OCI-LY7 (cell line): ENCODE results near the gene PATL1. TPM values are rescaled to one million over a fixed set of nuclear protein-coding genes. Genes with fewer than 3 reads are reported as not detected.
A peak's percentile ranks its signal among the peaks of the same experiment; 100 is the strongest.

Experiments used
- BruUV-seq: library from RNA; stranded (reverse); fragments of 400-500 nt; replicated peaks from 2 replicates; lab custom pipeline; 2021; lab: Mats Ljungman, UMichigan
- CTCF ChIA-PET: fragments of 300-600 bp; sonication (Branson Sonifier 250); formaldehyde crosslinking; loops from one replicate; lab custom pipeline; 2022; ENCODE audit warnings: antibody characterized with exemption; ENCODE audit not compliant: unreplicated experiment; lab: Charles Lee
- POLR2A ChIA-PET: fragments of 300-600 bp; sonication (Branson Sonifier 250); formaldehyde crosslinking; loops from one replicate; lab custom pipeline; 2022; ENCODE audit warnings: antibody characterized with exemption; lab: Charles Lee
- DNase-seq: peaks from one replicate; pipeline ENCODE4 v3.0.0-alpha.2; 2015; ENCODE audit warnings: low spot score
- H2AFZ ChIP-seq: fragments of 200-600 bp; sonication (generic), shearing (Covaris generic); 2 replicates; pipeline ENCODE4 v1.6.1; 2014; ENCODE audit warnings: mild to moderate bottlenecking, antibody characterized with exemption, low read length, moderate library complexity
- H3K27ac ChIP-seq: fragments of 200-600 bp; sonication (generic); 2 replicates; pipeline ENCODE4 v1.5.1; 2014; ENCODE audit warnings: mixed run types, low read depth, mild to moderate bottlenecking, moderate library complexity, low read length, inconsistent platforms; ENCODE audit not compliant: poor library complexity, severe bottlenecking
- H3K36me3 ChIP-seq: fragments of 200-600 bp; sonication (generic); 2 replicates; pipeline ENCODE4 v1.6.1; 2014; ENCODE audit warnings: mild to moderate bottlenecking, antibody characterized with exemption, low read length, moderate library complexity, mixed read lengths; ENCODE audit not compliant: insufficient read depth
- H3K4me1 ChIP-seq: fragments of 200-600 bp; sonication (generic); 2 replicates; pipeline ENCODE4 v1.5.1; 2014; ENCODE audit warnings: mild to moderate bottlenecking, low read length; ENCODE audit not compliant: insufficient read depth, poor library complexity, severe bottlenecking
- H3K4me2 ChIP-seq: fragments of 200-600 bp; sonication (generic); 2 replicates; pipeline ENCODE4 v1.6.1; 2014; ENCODE audit warnings: mild to moderate bottlenecking, low read length
- H3K4me3 ChIP-seq: fragments of 200-600 bp; sonication (generic); 2 replicates; pipeline ENCODE4 v1.5.1; 2014; ENCODE audit warnings: mild to moderate bottlenecking, low read depth, low read length; ENCODE audit not compliant: poor library complexity, severe bottlenecking
- H3K79me2 ChIP-seq: fragments of 200-600 bp; sonication (generic); 2 replicates; pipeline ENCODE4 v1.6.1; 2016; ENCODE audit warnings: low read depth, mild to moderate bottlenecking, low read length, moderate library complexity, mixed read lengths; ENCODE audit not compliant: insufficient read depth
- H3K9me2 ChIP-seq: fragments of 200-600 bp; sonication (generic); 2 replicates; pipeline ENCODE4 v1.6.1; 2016; ENCODE audit warnings: mild to moderate bottlenecking, low read length, mixed read lengths; ENCODE audit not compliant: insufficient read depth
- H3K9me3 ChIP-seq: fragments of 200-600 bp; sonication (generic); 2 replicates; pipeline ENCODE4 v1.6.1; 2014; ENCODE audit warnings: mild to moderate bottlenecking, mixed run types, low read length, mixed read lengths
- H4K20me1 ChIP-seq: fragments of 200-600 bp; sonication (generic); 2 replicates; pipeline ENCODE4 v1.6.1; 2014; ENCODE audit warnings: mild to moderate bottlenecking, antibody characterized with exemption, low read length, moderate library complexity, mixed read lengths; ENCODE audit not compliant: insufficient read depth
- CTCF ChIP-seq: fragments of 200-600 bp; sonication (generic); conservative IDR thresholded peaks from 2 replicates; pipeline ENCODE4 v1.5.1; 2014; ENCODE audit warnings: mild to moderate bottlenecking, antibody characterized with exemption, low read length, moderate library complexity, mixed read lengths
- EZH2phosphoT487 ChIP-seq: fragments of 200-600 bp; sonication (generic); IDR thresholded peaks from 2 replicates; pipeline ENCODE4 v1.6.1; 2018; ENCODE audit warnings: low read depth, borderline replicate concordance, mild to moderate bottlenecking, mixed run types, antibody characterized with exemption, low read length, moderate library complexity, mixed read lengths
- intact Hi-C: fragments of 100-400 bp; cut with micrococcal nuclease; formaldehyde crosslinking; loops from one replicate; pipeline ENCODE4 v1.10.0; 2022; ENCODE audit not compliant: unreplicated experiment
- total RNA-seq, 2 experiments: library from RNA; depleted of rRNA in 1 of 2; stranded (reverse); fragments of >200 nt in 1 of 2; shearing (Covaris generic) in 1 of 2; gene quantifications; 2 replicates each; pipeline ENCODE4 v1.2.3, GENCODE V29; 2014 to 2022

The PATL1 gene
- total RNA-seq, 2 experiments from 2014 or later: 15.2 to 46.3 TPM

GRCh38 chr11:59673291-59673690, 4.5 kb upstream of the PATL1 start:
- H4K20me1 ChIP-seq: no peaks in the 10 kb centered on the region
- ChIA-PET CTCF (no interaction called here), POLR2A (interaction anchor here (0.9 to 1.1 kb wide), 2 partner anchors 13 to 162 kb away, joined by 3 read pairs; partner anchors contain the start of gene OR4D9)
- peaks cover 7% of the 10 kb centered on the region for H3K4me1 ChIP-seq
- TF ChIP-seq EZH2phosphoT487 (no peak), CTCF (no peak)
- no peaks in the 10 kb centered on the region for H3K9me3 ChIP-seq
- H3K79me2 ChIP-seq: peaks cover 3% of the 10 kb centered on the region
- BruUV-seq: no TSS peak
- H3K36me3 ChIP-seq: no peaks in the 10 kb centered on the region
- no peak overlapping the region for H3K27ac ChIP-seq
- H2AFZ ChIP-seq: no peak overlapping the region
- intact Hi-C loops: no loop called here
- H3K4me3 ChIP-seq: no peak overlapping the region
- no peak for DNase-seq
- H3K4me2 ChIP-seq: no peak overlapping the region
- H3K9me2 ChIP-seq: no peaks in the 10 kb centered on the region

GRCh38 chr11:59671471-59671870, 2.6 kb upstream of the PATL1 start:
- peaks cover 19% of the 10 kb centered on the region for H3K4me1 ChIP-seq
- no peaks in the 10 kb centered on the region for H3K9me3 ChIP-seq
- H2AFZ ChIP-seq: no peak overlapping the region
- ChIA-PET POLR2A (interaction anchor here (0.6 to 2.4 kb wide), 3 partner anchors 18 to 111 kb away, joined by 3 to 5 read pairs (median 4); no protein-coding TSS in a partner anchor), CTCF (interaction anchor here (1.4 kb wide), 1 partner anchor 56 kb away, joined by 3 read pairs; the partner anchor contains the start of gene OSBP)
- no TSS peak for BruUV-seq
- DNase-seq: no peak
- H3K9me2 ChIP-seq: no peaks in the 10 kb centered on the region
- TF ChIP-seq CTCF (no peak), EZH2phosphoT487 (no peak)
- H3K36me3 ChIP-seq: peaks cover 9% of the 10 kb centered on the region
- intact Hi-C loops: no loop called here
- H3K27ac ChIP-seq: no peak overlapping the region
- H3K79me2 ChIP-seq: peaks cover 22% of the 10 kb centered on the region
- H3K4me2 ChIP-seq: no peak overlapping the region
- H3K4me3 ChIP-seq: no peak overlapping the region
- peaks cover 9% of the 10 kb centered on the region; the same call in 1 of the 2 replicates for H4K20me1 ChIP-seq

GRCh38 chr11:59669611-59670009, 773 bp upstream of the PATL1 start:
- POLR2A ChIA-PET: interaction anchor here (0.6 to 2.8 kb wide), 21 partner anchors 7 to 1282 kb away, joined by 3 to 14 read pairs (median 3); partner anchors contain the start of genes MS4A1, OSBP and SLC15A3
- CTCF ChIA-PET: no interaction called here
- peaks cover 26% of the 10 kb centered on the region for H3K36me3 ChIP-seq

More at GRCh38 chr11:59669611-59670009, 773 bp upstream of the PATL1 start:
- H3K79me2 ChIP-seq: peaks cover 24% of the 10 kb centered on the region
- H2AFZ ChIP-seq: peak overlapping the region; percentile 96
- DNase-seq: no peak
- no peaks in the 10 kb centered on the region for H3K9me2 ChIP-seq
- peak overlapping the region; percentile 99 for H3K4me3 ChIP-seq
- intact Hi-C loops: loop anchor here (2.0 to 5.0 kb wide), 5 partner anchors 53 to 397 kb away; partner anchors contain the start of gene MRPL16
- no peaks in the 10 kb centered on the region for H3K9me3 ChIP-seq
- H3K4me2 ChIP-seq: peak overlapping the region; percentile 75
- BruUV-seq: TSS peak; percentile 97
- H4K20me1 ChIP-seq: peaks cover 9% of the 10 kb centered on the region; the same call in 1 of the 2 replicates
- TF ChIP-seq CTCF (no peak), EZH2phosphoT487 (no peak)
- H3K27ac ChIP-seq: peak overlapping the region; percentile 45
- peaks cover 19% of the 10 kb centered on the region for H3K4me1 ChIP-seq
